H1 (cell line): ENCODE results near the gene JAKMIP2. TPM values are rescaled to one million over a fixed set of nuclear protein-coding genes. Genes with fewer than 3 reads are reported as not detected.

ENCODE experiments used
- CHD2 ChIP-seq: IDR thresholded peaks from 2 replicates; pipeline ENCODE4 v1.6.1; 2012; ENCODE audit warnings: low read length, improper control_type of control experiment
- FOSL1 ChIP-seq: IDR thresholded peaks from 2 replicates; pipeline ENCODE4 v1.6.1; 2011; ENCODE audit warnings: mild to moderate bottlenecking, low read depth, low read length, moderate library complexity; ENCODE audit not compliant: insufficient read depth
- KDM1A ChIP-seq: fragments of 200-600, 300-600 bp; sonication (generic); IDR thresholded peaks from 2 replicates; pipeline ENCODE4 v1.7.1; 2016; ENCODE audit warnings: mild to moderate bottlenecking, low read length, borderline replicate concordance
- NANOG ChIP-seq: IDR thresholded peaks from 2 replicates; pipeline ENCODE4 v1.6.1; 2011; ENCODE audit warnings: low read length, low read depth, mild to moderate bottlenecking, inconsistent platforms; ENCODE audit not compliant: insufficient read depth, poor library complexity, severe bottlenecking
- PHF8 ChIP-seq: fragments of 200-600 bp; sonication (generic); conservative IDR thresholded peaks from 2 replicates; pipeline ENCODE4 v1.7.1; 2012; ENCODE audit warnings: low read depth, mild to moderate bottlenecking, inconsistent platforms, low read length, moderate library complexity
- polyA plus RNA-seq, 7 experiments: library from polyadenylated mRNA; depleted of rRNA in 3 of 7; stranded (reverse) in 5 of 7; unstranded in 2 of 7; fragments of >200 nt in 5 of 7; fragments of 200-250 nt in 2 of 7; gene quantifications; 1 replicate in 5 of 7; 2 replicates in 1 of 7; 4 replicates in 1 of 7; pipeline versions ENCODE4 v1.2.1 to v1.2.3, GENCODE V29; 2011 to 2013; ENCODE audit warnings: missing spikeins in 2 of 7, mixed read lengths in 2 of 7
- total RNA-seq: library from RNA; stranded (reverse); fragmentation: NEBNext Ultra II Directional; extraction: Animal tissue kit (Norgen Biotek cat#: 25700); gene quantifications from 2 replicates; pipeline ENCODE4 v1.2.1, GENCODE V29; 2021

The JAKMIP2 gene
- total and polyA plus RNA-seq, 2 of the 8 experiments (the other 6 are each of a cell fraction or from before 2014, with no cell fraction given), result 2.4 to 13.6 TPM

DNA sequence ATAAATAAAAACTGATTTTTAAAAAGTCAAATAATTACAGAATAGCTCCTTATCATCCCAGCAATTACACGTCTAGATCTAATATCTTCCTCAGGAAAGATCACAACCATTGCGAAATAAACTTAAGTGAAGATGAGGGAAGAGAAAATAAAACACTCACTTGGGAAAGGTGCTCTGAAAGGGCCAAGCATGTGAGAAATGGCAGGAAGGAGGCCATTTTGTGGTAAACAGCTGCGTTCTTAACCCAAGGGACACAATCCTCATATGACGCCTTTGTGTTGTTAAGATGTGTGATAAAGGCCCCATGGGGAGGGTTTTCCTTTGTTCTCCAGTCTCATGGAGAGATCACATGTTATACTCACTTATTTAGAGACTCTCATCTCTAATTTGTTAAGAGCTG, 32.5 kb downstream of the JAKMIP2 start (continued):
- TF ChIP-seq KDM1A (no peak), NANOG (no peak), PHF8 (no peak), FOSL1 (no peak), CHD2 (no peak)
